ENCODE data around the gene NIPAL4. TPM values are rescaled to one million over a fixed set of nuclear protein-coding genes. Genes with fewer than 3 reads are reported as not detected.
A peak's percentile ranks its signal among the peaks of the same experiment; 100 is the strongest.
"Not testable (repeated sequence)": the region's sequence is repeated elsewhere in the genome, so short reads cannot be mapped to it uniquely, and the experiment has no call there.

The NIPAL4 gene
- 1 to 10 TPM; 2.8 to 5.1 (median 4.9) TPM for total RNA-seq
- polyA plus RNA-seq, result 1 to 10 TPM in 1 of 3 donors, not detected in 2; 1.3 TPM

- Histone ChIP-seq H3K36me3 (peaks cover 0 to 7% (median 0%) of the 10 kb centered on the region in 4 donors), H3K4me1 (peaks cover 0 to 60% (median 35%) of the 10 kb centered on the region in 4 donors), H3K9me3 (no peaks in the 10 kb centered on the region), H3K27ac (peak within 1 kb of the TSS; percentile 36 to 81 (median 70)), H3K27me3 (no peaks in the 10 kb centered on the region), H3K4me3 (peak within 1 kb of the TSS; percentile 44 to 65 (median 62))
- 2 to 3% methylated on average over 54 of the region's 54 CpGs for WGBS, 2 donors
- intact Hi-C loops (cut with DNase I), result loop anchor here (5.0 kb wide), 2 partner anchors 73 to 93 kb away; no protein-coding TSS in a partner anchor
- no peak for TF ChIP-seq POLR2A (IDR thresholded peaks at IDR 0.05)
- peak in 2 of 4 donors; percentile 27 to 53 for TF ChIP-seq POLR2AphosphoS5 (IDR thresholded peaks at IDR 0.05)
- peak; percentile 76 for DNase-seq
These were observed at the start of gene NIPAL4 for GRCh38 chr5:157459715-157460599. NIPAL4 (plus strand) TSS chr5:157460213; CDS start chr5:157460321, 108 bp downstream.

GRCh38 chr5:157415838-157416237 lies 44.2 kb upstream of the NIPAL4 start:
- H3K9me3 ChIP-seq, result no peaks in the 10 kb centered on the region
- H3K27ac ChIP-seq, result no peak overlapping the region
- no peak for DNase-seq
- H3K4me3 ChIP-seq, result no peak overlapping the region
- no peaks in the 10 kb centered on the region for H3K36me3 ChIP-seq
- TF ChIP-seq CTCF (IDR thresholded peaks at IDR 0.05) (no peak), POLR2AphosphoS5 (IDR thresholded peaks at IDR 0.05) (no peak), EP300 (IDR thresholded peaks at IDR 0.05) (no peak)
- no peaks in the 10 kb centered on the region for H3K4me1 ChIP-seq
- intact Hi-C loops (cut with DNase I), result no loop called here
- no peaks in the 10 kb centered on the region for H3K27me3 ChIP-seq

- 97% methylated on average over 30 of the region's 30 CpGs for WGBS, 2 donors
- H3K9me3 ChIP-seq; H3K27ac ChIP-seq; H3K4me1 ChIP-seq; DNase-seq; H3K4me3 ChIP-seq; H3K27me3 ChIP-seq; H3K36me3 ChIP-seq; intact Hi-C loops (cut with DNase I): not testable (repeated sequence)
These were observed 40.5 kb upstream of the NIPAL4 start for GRCh38 chr5:157419521-157419920.

- WGBS, 2 donors, result 94 to 95% methylated on average over 5 of the region's 5 CpGs
- not testable (repeated sequence) for H3K4me3 ChIP-seq, DNase-seq, H3K27ac ChIP-seq, H3K9me3 ChIP-seq, H3K36me3 ChIP-seq, H3K4me1 ChIP-seq, H3K27me3 ChIP-seq
- intact Hi-C loops (cut with DNase I), result loop anchor here (2.0 to 5.0 kb wide), 4 partner anchors 38 to 312 kb away; partner anchors contain the start of gene LSM11
These were observed 30.1 kb upstream of the NIPAL4 start for GRCh38 chr5:157429920-157430319.

- WGBS, 2 donors, result 25 to 43% methylated on average over 4 of the region's 4 CpGs
- no peaks in the 10 kb centered on the region for H3K36me3 ChIP-seq
- no peak overlapping the region for H3K4me3 ChIP-seq
- peak overlapping the region in 3 of 4 donors; percentile 7 to 41 (median 22) for H3K27ac ChIP-seq
- no peak for TF ChIP-seq POLR2A (IDR thresholded peaks at IDR 0.05)
- TF ChIP-seq POLR2AphosphoS5 (IDR thresholded peaks at IDR 0.05), result peak in 1 of 4 donors; percentile 35
- peak in 3 of 4 experiments; percentile 46 to 53 (median 52) for TF ChIP-seq CTCF (IDR thresholded peaks at IDR 0.05)
- no peak for TF ChIP-seq EP300 (IDR thresholded peaks at IDR 0.05)
- DNase-seq, result no peak
- intact Hi-C loops (cut with DNase I), result loop anchor here (2.0 to 5.0 kb wide), 6 partner anchors 39 to 311 kb away; partner anchors contain the start of gene LSM11
- no peaks in the 10 kb centered on the region for H3K27me3 ChIP-seq
- H3K4me1 ChIP-seq, result no peaks in the 10 kb centered on the region
- H3K9me3 ChIP-seq, result no peaks in the 10 kb centered on the region
These were observed 28.3 kb upstream of the NIPAL4 start for GRCh38 chr5:157431544-157432200.

- Histone ChIP-seq H3K4me3 (no peak overlapping the region), H3K27ac (no peak overlapping the region), H3K9me3 (no peaks in the 10 kb centered on the region), H3K27me3 (no peaks in the 10 kb centered on the region), H3K36me3 (no peaks in the 10 kb centered on the region), H3K4me1 (no peaks in the 10 kb centered on the region)
- intact Hi-C loops (cut with DNase I), result loop anchor here (5.0 kb wide), 3 partner anchors 42 to 308 kb away; partner anchors contain the start of gene LSM11
- DNase-seq, result no peak
- TF ChIP-seq CTCF (IDR thresholded peaks at IDR 0.05) (no peak), EP300 (IDR thresholded peaks at IDR 0.05) (no peak), POLR2AphosphoS5 (IDR thresholded peaks at IDR 0.05) (no peak), POLR2A (IDR thresholded peaks at IDR 0.05) (no peak)
- WGBS, 2 donors, result 91 to 96% methylated on average over 4 of the region's 4 CpGs
These were observed 25.9 kb upstream of the NIPAL4 start for GRCh38 chr5:157434096-157434495.
